Upper lobe of right lung (tissue), 1 donor: ENCODE data around the gene BCAP29. TPM values are rescaled to one million over a fixed set of nuclear protein-coding genes. Genes with fewer than 3 reads are reported as not detected.
"Not testable (repeated sequence)": the region's sequence is repeated elsewhere in the genome, so short reads cannot be mapped to it uniquely, and the experiment has no call there.

Source experiments
- ATAC-seq: fragments of 200-7000 bp; cut with Tn5 transposase; one replicate; pipeline ENCODE4 v1.9.1; 2020; ENCODE audit warnings: mild to moderate bottlenecking, moderate library complexity
- DNase-seq: peaks from one replicate; pipeline ENCODE4 v3.0.0-alpha.2; 2020
- H3K27ac ChIP-seq: fragments of 200-600 bp; one replicate; pipeline ENCODE4 v1.8.0; 2022
- H3K27me3 ChIP-seq: fragments of 200-600 bp; one replicate; pipeline ENCODE4 v1.8.0; 2022; ENCODE audit warnings: mild to moderate bottlenecking
- H3K36me3 ChIP-seq: fragments of 200-600 bp; one replicate; pipeline ENCODE4 v1.8.0; 2022
- H3K4me1 ChIP-seq: fragments of 200-600 bp; one replicate; pipeline ENCODE4 v1.8.0; 2022
- H3K4me3 ChIP-seq: fragments of 200-600 bp; one replicate; pipeline ENCODE4 v1.8.0; 2022; ENCODE audit warnings: mild to moderate bottlenecking
- H3K9me3 ChIP-seq: fragments of 200-600 bp; one replicate; pipeline ENCODE4 v1.8.0; 2022
- intact Hi-C: fragments of 100-400 bp; cut with DNase I; formaldehyde crosslinking; loops from one replicate; pipeline ENCODE4 v1.11.0; 2022
- long read RNA-seq: library from polyadenylated mRNA; unstranded; transcript quantifications from one replicate; pipeline ENCODE4 v2.0.0, GENCODE V29; 2021
- total RNA-seq: library from RNA; stranded (reverse); fragmentation: NEBNext Ultra II Directional; extraction: Animal tissue kit (Norgen Biotek cat#: 25700); gene quantifications from one replicate; pipeline ENCODE4 v1.2.1, GENCODE V29; 2021
- TF ChIP-seq, protein P1 (sequence below): fragments of 200-600 bp; IDR thresholded peaks from one replicate; pipeline ENCODE4 v1.8.0; 2022; ENCODE audit warnings: antibody characterized with exemption
- donor health status: DM: no; HTN: yes; CAD: no; lungs with severe emphysema.

Gene BCAP29, protein sequence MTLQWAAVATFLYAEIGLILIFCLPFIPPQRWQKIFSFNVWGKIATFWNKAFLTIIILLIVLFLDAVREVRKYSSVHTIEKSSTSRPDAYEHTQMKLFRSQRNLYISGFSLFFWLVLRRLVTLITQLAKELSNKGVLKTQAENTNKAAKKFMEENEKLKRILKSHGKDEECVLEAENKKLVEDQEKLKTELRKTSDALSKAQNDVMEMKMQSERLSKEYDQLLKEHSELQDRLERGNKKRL
- 78.4 TPM for total RNA-seq
- long read RNA-seq, full-length matches to known transcripts: 61 of 97 reads
- long read RNA-seq, partial matches to known transcripts: 10 of 97 reads
- long read RNA-seq, other reads (novel, unspliced or antisense): 26 of 97 reads

DNA sequence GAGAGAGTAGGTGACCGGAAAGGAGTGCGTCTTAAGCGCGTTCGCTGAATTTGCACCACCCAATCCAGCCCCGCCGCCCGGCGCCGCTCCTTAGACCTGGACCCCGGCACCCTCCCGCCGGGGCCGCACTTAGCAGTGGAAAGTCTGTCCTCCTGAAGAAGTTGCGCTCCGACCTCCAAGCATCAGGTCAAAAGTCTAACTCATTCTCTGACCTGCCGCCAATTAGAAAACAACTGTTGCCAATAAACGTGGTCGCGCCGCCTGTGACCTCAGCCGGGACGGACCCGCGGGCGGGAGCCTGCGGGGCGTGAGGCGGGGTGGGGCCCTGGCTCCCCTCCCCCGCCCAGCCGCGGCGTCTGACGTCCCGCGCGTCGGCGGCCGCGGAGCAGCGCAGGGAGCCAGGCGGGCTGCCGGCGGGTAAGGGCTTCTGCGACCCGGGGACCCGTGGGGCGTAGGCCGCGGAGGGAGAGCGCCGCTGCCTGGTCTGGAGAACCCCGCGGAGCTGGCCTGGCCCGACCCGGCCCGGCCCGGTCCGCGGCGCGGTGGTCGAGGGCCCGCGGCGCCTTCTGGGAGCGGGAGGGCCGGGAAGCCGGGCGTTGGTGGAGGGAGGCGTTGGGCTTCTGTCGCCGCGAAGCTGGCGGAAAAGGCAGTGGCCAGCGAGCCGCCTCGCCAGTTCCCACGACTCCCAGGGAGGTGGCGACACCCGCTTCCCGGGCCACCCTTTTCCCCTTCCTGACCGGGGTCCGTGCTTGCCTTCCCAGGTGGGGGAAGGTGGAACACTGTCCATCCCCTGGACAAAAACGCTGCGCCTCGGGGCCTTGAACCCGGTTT is at the start of gene BCAP29:
Gene BCAP29, plus strand, starts transcription at position 362 of the 831 bp plus-strand sequence. CDS start 527 bp downstream, outside the sequence.
- peaks cover 18% of the 10 kb centered on the region for H3K4me1 ChIP-seq
- peaks cover 15% of the 10 kb centered on the region for H3K36me3 ChIP-seq
- TF ChIP-seq, protein P1, sequence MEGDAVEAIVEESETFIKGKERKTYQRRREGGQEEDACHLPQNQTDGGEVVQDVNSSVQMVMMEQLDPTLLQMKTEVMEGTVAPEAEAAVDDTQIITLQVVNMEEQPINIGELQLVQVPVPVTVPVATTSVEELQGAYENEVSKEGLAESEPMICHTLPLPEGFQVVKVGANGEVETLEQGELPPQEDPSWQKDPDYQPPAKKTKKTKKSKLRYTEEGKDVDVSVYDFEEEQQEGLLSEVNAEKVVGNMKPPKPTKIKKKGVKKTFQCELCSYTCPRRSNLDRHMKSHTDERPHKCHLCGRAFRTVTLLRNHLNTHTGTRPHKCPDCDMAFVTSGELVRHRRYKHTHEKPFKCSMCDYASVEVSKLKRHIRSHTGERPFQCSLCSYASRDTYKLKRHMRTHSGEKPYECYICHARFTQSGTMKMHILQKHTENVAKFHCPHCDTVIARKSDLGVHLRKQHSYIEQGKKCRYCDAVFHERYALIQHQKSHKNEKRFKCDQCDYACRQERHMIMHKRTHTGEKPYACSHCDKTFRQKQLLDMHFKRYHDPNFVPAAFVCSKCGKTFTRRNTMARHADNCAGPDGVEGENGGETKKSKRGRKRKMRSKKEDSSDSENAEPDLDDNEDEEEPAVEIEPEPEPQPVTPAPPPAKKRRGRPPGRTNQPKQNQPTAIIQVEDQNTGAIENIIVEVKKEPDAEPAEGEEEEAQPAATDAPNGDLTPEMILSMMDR: peak; percentile 32
- no peaks in the 10 kb centered on the region for H3K9me3 ChIP-seq
- H3K27ac ChIP-seq: peak within 1 kb of the TSS; percentile 92
- no peaks in the 10 kb centered on the region for H3K27me3 ChIP-seq
- intact Hi-C loops: no loop called here
- DNase-seq: peak; percentile 90
- H3K4me3 ChIP-seq: peak within 1 kb of the TSS; percentile 86
- ATAC-seq: peak; percentile 99

DNA sequence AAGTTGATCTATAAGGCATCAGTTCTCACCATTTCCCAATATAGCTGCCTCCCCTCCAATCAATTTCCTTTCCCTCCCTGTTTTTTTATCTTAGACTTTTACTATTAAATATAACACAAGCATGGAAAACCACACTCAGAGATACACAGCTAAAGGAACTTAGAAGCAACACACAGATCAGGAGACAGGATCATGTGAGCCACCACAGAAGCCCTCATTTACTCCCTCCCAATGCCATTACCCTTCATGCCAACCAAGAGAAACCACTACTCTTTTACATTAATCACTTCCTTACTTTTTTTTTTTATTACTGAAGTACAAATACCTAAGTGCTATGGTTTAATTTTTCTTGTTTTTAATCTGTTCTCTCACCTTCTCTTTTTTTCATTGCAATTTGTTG is 49.3 kb upstream of the BCAP29 start:
- intact Hi-C loops: no loop called here
- peak; percentile 58 for ATAC-seq
- Histone ChIP-seq H3K27ac (no peak overlapping the region), H3K36me3 (no peaks in the 10 kb centered on the region), H3K4me3 (no peak overlapping the region), H3K4me1 (peaks cover 5% of the 10 kb centered on the region), H3K27me3 (no peaks in the 10 kb centered on the region), H3K9me3 (no peaks in the 10 kb centered on the region)
- DNase-seq: no peak
- TF ChIP-seq, protein P1: no peak

DNA sequence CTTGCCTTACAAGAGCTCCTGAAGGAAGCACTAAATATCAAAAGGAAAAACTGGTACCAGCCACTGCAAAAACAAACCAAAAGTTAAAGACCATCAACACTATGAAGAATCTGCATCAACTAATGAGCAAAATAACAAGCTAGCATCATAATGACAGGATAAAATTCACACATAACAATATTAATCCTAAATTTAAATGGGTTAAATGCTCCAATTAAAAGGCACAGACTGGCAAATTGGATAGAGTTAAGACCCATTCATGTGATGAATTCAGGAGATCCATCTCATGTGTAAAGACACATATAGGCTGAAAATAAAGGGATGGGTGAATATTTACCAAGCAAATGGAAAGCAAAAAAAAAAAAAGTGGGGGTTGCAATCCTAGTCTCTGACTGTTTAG is 45.9 kb upstream of the BCAP29 start:
- no peaks in the 10 kb centered on the region for H3K9me3 ChIP-seq
- no peak for ATAC-seq

DNA sequence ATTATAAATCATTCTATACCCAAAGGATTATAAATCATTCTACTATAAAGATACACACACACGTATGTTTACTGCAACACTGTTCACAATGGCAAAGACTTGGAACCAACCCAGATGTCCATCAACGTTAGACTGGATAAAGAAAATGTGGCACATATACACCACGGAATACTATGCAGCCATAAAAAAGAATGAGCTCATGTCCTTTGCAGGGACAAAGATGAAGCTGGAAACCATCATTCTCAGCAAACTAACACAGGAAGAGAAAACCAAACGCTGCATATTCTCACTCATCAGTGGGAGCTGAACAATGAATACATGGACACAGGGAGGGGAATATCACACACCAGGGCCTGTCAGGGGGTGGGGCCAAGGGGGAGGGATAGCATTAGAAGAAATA is 42.8 kb upstream of the BCAP29 start:
- peaks cover 13% of the 10 kb centered on the region for H3K36me3 ChIP-seq
- DNase-seq, H3K9me3 ChIP-seq, intact Hi-C loops, H3K27ac ChIP-seq, H3K4me1 ChIP-seq, ATAC-seq, H3K27me3 ChIP-seq, H3K4me3 ChIP-seq: not testable (repeated sequence)

More for the DNA sequence above, 45.9 kb upstream of the BCAP29 start:
- intact Hi-C loops: no loop called here
- TF ChIP-seq, protein P1: no peak
- H3K36me3 ChIP-seq: peaks cover 10% of the 10 kb centered on the region
- no peak overlapping the region for H3K4me3 ChIP-seq
- peaks cover 5% of the 10 kb centered on the region for H3K4me1 ChIP-seq
- H3K27me3 ChIP-seq: no peaks in the 10 kb centered on the region
- H3K27ac ChIP-seq: no peak overlapping the region
- no peak for DNase-seq

DNA sequence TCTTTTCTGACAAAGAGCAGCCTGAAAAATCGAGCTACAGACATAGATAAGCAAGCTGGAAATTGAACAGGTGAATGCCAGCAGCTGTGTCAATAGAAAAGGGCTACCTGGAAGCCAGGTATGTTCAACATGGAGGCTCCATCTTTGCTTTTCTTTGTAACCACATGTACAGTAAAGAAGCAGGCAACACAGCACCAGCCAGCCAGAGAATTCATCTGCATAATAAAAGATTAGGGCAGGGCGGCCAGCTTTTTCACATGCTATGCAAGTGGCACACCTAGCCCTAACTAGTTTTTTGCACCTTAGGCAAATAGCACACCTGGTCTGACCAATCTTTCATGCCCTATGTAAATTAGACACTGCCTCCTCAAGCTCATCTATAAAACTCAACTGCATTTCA is 42.0 kb upstream of the BCAP29 start:
- peaks cover 13% of the 10 kb centered on the region for H3K36me3 ChIP-seq
- TF ChIP-seq, protein P1: no peak
- intact Hi-C loops: no loop called here
- H3K27ac ChIP-seq: no peak overlapping the region
- H3K27me3 ChIP-seq: no peaks in the 10 kb centered on the region
- ATAC-seq (no peak), DNase-seq (no peak)
- no peaks in the 10 kb centered on the region for H3K4me1 ChIP-seq
- H3K4me3 ChIP-seq: no peak overlapping the region
- no peaks in the 10 kb centered on the region for H3K9me3 ChIP-seq
